Fibroblast of lung (primary cell): ENCODE data around the gene SFMBT2. TPM values are rescaled to one million over a fixed set of nuclear protein-coding genes. Genes with fewer than 3 reads are reported as not detected.

Experiments
- DNase-seq, 2 donors: peaks; one replicate each; pipeline versions ENCODE4 v3.0.0 to v3.0.0-alpha.2; 2010; ENCODE audit warnings: low read depth in 2 of 2
- H2AFZ ChIP-seq: 2 replicates; pipeline ENCODE4 v1.5.1; 2012; ENCODE audit warnings: low read length, control low read depth, inconsistent platforms
- H3K27ac ChIP-seq: 2 replicates; pipeline ENCODE4 v1.5.1; 2011; ENCODE audit warnings: low read length, control low read depth; ENCODE audit not compliant: insufficient read depth
- H3K27me3 ChIP-seq: 2 replicates; pipeline ENCODE4 v1.5.1; 2011; ENCODE audit warnings: mild to moderate bottlenecking, low read length; ENCODE audit not compliant: control insufficient read depth, insufficient read depth
- H3K36me3 ChIP-seq: 2 replicates; pipeline ENCODE4 v1.5.1; 2011; ENCODE audit warnings: low read length; ENCODE audit not compliant: control insufficient read depth, insufficient read depth
- H3K4me1 ChIP-seq: 2 replicates; pipeline ENCODE4 v1.5.1; 2011; ENCODE audit warnings: low read length; ENCODE audit not compliant: control insufficient read depth, insufficient read depth; ENCODE audit errors: extremely low read depth
- H3K4me2 ChIP-seq: 2 replicates; pipeline ENCODE4 v1.5.1; 2011; ENCODE audit warnings: low read length, control low read depth; ENCODE audit not compliant: insufficient read depth; ENCODE audit errors: extremely low read depth
- H3K4me3 ChIP-seq, 4 experiments: fragments of 200-600 bp in 1 of 4; sonication (generic) in 1 of 4; replicated peaks in 1 of 4; 2 replicates each; pipeline ENCODE4 v1.5.1; 2011 to 2016; ENCODE audit warnings: low read length in 4 of 4, low read depth in 3 of 4, mild to moderate bottlenecking in 3 of 4, control low read depth in 2 of 4, inconsistent platforms in 1 of 4, mixed read lengths in 1 of 4; ENCODE audit not compliant: insufficient read depth in 1 of 4; ENCODE audit errors: control extremely low read depth in 1 of 4
- H3K79me2 ChIP-seq: 2 replicates; pipeline ENCODE4 v1.5.1; 2012; ENCODE audit warnings: mild to moderate bottlenecking, low read length, inconsistent platforms; ENCODE audit not compliant: control insufficient read depth, insufficient read depth
- H3K9ac ChIP-seq: 2 replicates; pipeline ENCODE4 v1.5.1; 2011; ENCODE audit warnings: mild to moderate bottlenecking, low read length, control low read depth; ENCODE audit not compliant: insufficient read depth
- H3K9me3 ChIP-seq: 2 replicates; pipeline ENCODE4 v1.5.1; 2012; ENCODE audit warnings: low read depth, low read length; ENCODE audit not compliant: control insufficient read depth, insufficient read depth
- H4K20me1 ChIP-seq: 2 replicates; pipeline ENCODE4 v1.5.1; 2011; ENCODE audit warnings: low read length; ENCODE audit not compliant: control insufficient read depth, insufficient read depth; ENCODE audit errors: extremely low read depth
- EZH2 ChIP-seq: IDR thresholded peaks from 2 replicates; pipeline ENCODE4 v1.5.1; 2012; ENCODE audit warnings: low read length, control low read depth, mild to moderate bottlenecking; ENCODE audit errors: missing control alignments
- polyA plus RNA-seq, 2 donors: library from polyadenylated mRNA; depleted of rRNA in 1 of 2; stranded (reverse) in 1 of 2; unstranded in 1 of 2; fragments of >200 nt; gene quantifications; 2 replicates each; pipeline ENCODE4 v1.2.1, GENCODE V29; 2011 to 2012; ENCODE audit warnings: missing spikeins in 1 of 2
- total RNA-seq: library from RNA; depleted of rRNA; stranded (reverse); fragments of >200 nt; gene quantifications from 2 replicates; pipeline ENCODE4 v1.2.1, GENCODE V29; 2014
- TF ChIP-seq, protein P1 (sequence below), 2 donors: IDR thresholded peaks in 1 of 2; conservative IDR thresholded peaks in 1 of 2; 1 replicate in 1 of 2; 2 replicates in 1 of 2; pipeline ENCODE4 v1.5.1; 2011 to 2012; ENCODE audit warnings: low read length in 2 of 2, control low read depth in 1 of 2, inconsistent platforms in 1 of 2, low read depth in 1 of 2, mild to moderate bottlenecking in 1 of 2

Gene SFMBT2
- total and polyA plus RNA-seq, 2 donors (not counting 1 experiment from before 2014, with no cell fraction given) = 0.52 to 2.5 TPM

DNA sequence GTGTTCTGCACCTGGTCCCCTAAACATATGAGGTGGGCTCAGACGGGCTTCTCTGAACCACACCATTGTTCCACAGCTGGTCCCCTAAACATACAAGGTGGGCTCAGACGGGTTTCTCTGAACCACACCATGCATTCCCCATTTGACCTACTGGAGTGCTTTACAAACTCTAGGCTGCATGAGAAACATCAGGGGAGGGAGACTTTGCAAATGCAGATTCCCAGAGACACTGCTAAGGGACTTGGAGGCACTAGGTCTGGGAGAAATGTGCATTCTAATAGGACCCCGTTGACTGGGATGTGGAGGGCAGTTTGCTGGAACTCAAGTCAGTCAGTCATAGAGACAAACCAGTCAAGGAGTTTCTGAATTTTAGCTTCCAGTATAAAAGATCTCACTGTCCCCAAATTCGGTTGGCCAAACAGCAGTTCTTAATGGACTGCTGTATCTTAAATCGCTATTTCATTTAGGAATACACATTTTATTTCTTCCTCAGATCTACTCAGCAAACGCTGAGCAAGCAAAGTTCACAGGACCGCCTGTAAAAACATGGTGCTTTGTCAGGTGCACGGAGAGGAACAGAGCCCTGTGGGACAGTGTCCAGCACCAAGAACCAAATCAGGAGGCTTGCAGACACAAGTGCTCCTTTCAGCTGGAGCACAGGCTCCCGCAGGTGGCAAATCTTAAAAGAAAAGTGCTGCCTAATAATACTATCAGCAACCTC, 198.8 kb downstream of the SFMBT2 start:
- Histone ChIP-seq H4K20me1 (no peaks in the 10 kb centered on the region), H3K4me3 (no peak overlapping the region), H3K4me1 (no peaks in the 10 kb centered on the region), H3K27ac (no peak overlapping the region), H3K36me3 (no peaks in the 10 kb centered on the region), H3K79me2 (no peaks in the 10 kb centered on the region), H3K9me3 (no peaks in the 10 kb centered on the region), H3K9ac (no peak overlapping the region), H3K27me3 (no peaks in the 10 kb centered on the region), H3K4me2 (no peak overlapping the region), H2AFZ (no peak overlapping the region)
- TF ChIP-seq, protein P1, sequence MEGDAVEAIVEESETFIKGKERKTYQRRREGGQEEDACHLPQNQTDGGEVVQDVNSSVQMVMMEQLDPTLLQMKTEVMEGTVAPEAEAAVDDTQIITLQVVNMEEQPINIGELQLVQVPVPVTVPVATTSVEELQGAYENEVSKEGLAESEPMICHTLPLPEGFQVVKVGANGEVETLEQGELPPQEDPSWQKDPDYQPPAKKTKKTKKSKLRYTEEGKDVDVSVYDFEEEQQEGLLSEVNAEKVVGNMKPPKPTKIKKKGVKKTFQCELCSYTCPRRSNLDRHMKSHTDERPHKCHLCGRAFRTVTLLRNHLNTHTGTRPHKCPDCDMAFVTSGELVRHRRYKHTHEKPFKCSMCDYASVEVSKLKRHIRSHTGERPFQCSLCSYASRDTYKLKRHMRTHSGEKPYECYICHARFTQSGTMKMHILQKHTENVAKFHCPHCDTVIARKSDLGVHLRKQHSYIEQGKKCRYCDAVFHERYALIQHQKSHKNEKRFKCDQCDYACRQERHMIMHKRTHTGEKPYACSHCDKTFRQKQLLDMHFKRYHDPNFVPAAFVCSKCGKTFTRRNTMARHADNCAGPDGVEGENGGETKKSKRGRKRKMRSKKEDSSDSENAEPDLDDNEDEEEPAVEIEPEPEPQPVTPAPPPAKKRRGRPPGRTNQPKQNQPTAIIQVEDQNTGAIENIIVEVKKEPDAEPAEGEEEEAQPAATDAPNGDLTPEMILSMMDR (conservative IDR thresholded peaks at IDR 0.05 in 1 of 2, IDR thresholded peaks at IDR 0.05 in 1 of 2; ENCODE audit: low read depth in 1 of 2, low read length in 2 of 2) = no peak
- no peak for TF ChIP-seq EZH2
- DNase-seq = no peak

DNA sequence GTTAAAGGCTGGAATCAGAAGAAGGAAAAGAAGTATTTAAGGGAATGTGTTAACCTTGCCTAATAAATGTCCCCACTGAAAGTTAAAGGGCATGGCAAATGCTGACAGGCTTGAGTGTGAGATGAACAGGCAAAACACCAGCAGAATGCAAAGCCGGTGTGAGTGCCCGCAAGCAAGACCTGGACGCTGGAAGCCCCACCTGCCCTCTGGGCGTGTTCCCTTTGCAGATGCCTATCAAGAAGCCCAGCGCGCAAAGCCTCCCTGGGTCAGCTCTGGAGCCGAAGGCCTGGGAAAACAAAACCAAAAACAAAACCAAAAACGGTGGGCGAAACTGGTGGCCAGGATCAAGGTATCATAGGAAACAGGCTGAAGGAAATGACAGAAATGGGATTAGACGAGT, 200.3 kb downstream of the SFMBT2 start:
- Histone ChIP-seq H4K20me1 (no peaks in the 10 kb centered on the region), H3K27me3 (no peaks in the 10 kb centered on the region), H3K4me3 (no peak overlapping the region), H2AFZ (no peak overlapping the region), H3K9me3 (no peaks in the 10 kb centered on the region), H3K79me2 (no peaks in the 10 kb centered on the region), H3K36me3 (no peaks in the 10 kb centered on the region), H3K4me1 (no peaks in the 10 kb centered on the region), H3K9ac (no peak overlapping the region), H3K4me2 (no peak overlapping the region), H3K27ac (no peak overlapping the region)
- no peak for TF ChIP-seq EZH2
- TF ChIP-seq, protein P1 (conservative IDR thresholded peaks at IDR 0.05 in 1 of 2, IDR thresholded peaks at IDR 0.05 in 1 of 2; ENCODE audit: low read depth in 1 of 2, low read length in 2 of 2) = no peak
- DNase-seq = no peak

DNA sequence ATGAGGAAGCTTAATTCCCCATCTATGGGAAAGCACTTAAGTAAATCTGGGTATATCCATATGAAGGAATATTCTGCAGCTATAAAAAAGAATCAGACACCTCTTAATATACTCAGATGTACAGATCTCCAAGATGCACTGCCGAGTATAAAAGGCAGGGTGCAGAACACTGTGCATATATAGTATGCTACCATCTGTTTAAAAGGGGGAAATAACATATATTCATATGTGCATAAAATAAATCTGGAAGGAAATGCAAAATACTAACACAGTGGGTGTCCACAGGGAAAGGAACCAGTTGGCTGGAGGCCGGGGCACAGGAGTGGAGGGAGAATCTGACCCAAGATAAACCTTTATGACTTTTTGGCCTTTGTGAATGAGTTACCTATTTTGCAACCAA, 201.4 kb downstream of the SFMBT2 start:
- Histone ChIP-seq H3K4me1 (no peaks in the 10 kb centered on the region), H3K27me3 (no peaks in the 10 kb centered on the region), H3K4me2 (no peak overlapping the region), H3K36me3 (no peaks in the 10 kb centered on the region), H4K20me1 (no peaks in the 10 kb centered on the region), H3K27ac (no peak overlapping the region), H3K4me3 (no peak overlapping the region), H3K9me3 (no peaks in the 10 kb centered on the region), H2AFZ (no peak overlapping the region), H3K79me2 (no peaks in the 10 kb centered on the region), H3K9ac (no peak overlapping the region)
- DNase-seq = no peak
- TF ChIP-seq, protein P1 (conservative IDR thresholded peaks at IDR 0.05 in 1 of 2, IDR thresholded peaks at IDR 0.05 in 1 of 2; ENCODE audit: low read depth in 1 of 2, low read length in 2 of 2) = no peak
